HepG2 (cell line): Measurements from ENCODE around the gene RESP18. TPM values are rescaled to one million over a fixed set of nuclear protein-coding genes. Genes with fewer than 3 reads are reported as not detected.
A peak's percentile ranks its signal among the peaks of the same experiment; 100 is the strongest.

Experiments
- CEBPZ ChIP-seq: IDR thresholded peaks from 2 replicates; pipeline ENCODE4 v1.6.1; 2012; ENCODE audit warnings: low read length, improper control_type of control experiment
- FOXA3 ChIP-seq: IDR thresholded peaks from 2 replicates; pipeline ENCODE4 v1.6.1; 2016; ENCODE audit warnings: missing genetic modification reagents, missing compliant biosample characterization
- FOXP1 ChIP-seq, 2 experiments: fragments of 450-650 bp in 1 of 2; IDR thresholded peaks; 2 replicates each; pipeline ENCODE4 v1.6.1; 2017 to 2018; ENCODE audit warnings: antibody characterized with exemption in 1 of 2
- JDP2 ChIP-seq: sonication (generic); formaldehyde crosslinking; IDR thresholded peaks from 2 replicates; pipeline ENCODE4 v1.8.1; 2022; ENCODE audit warnings: missing genetic modification reagents, borderline replicate concordance
- JUND ChIP-seq: sonication (generic); formaldehyde crosslinking; IDR thresholded peaks from 2 replicates; pipeline ENCODE4 v1.8.0; 2022; ENCODE audit warnings: mild to moderate bottlenecking, missing genetic modification reagents
- PCBP1 ChIP-seq: fragments of 200-400 bp; formaldehyde crosslinking; IDR thresholded peaks from 2 replicates; pipeline ENCODE4 v1.6.1; 2017; ENCODE audit warnings: mild to moderate bottlenecking, low read depth, low read length, borderline replicate concordance
- PLRG1 ChIP-seq: fragments of 450-650 bp; conservative IDR thresholded peaks from 2 replicates; pipeline ENCODE4 v1.6.1; 2016
- REPIN1 ChIP-seq: sonication (generic); formaldehyde crosslinking; IDR thresholded peaks from 2 replicates; pipeline ENCODE4 v1.8.0; 2022; ENCODE audit warnings: missing genetic modification reagents, low read depth, mild to moderate bottlenecking, borderline replicate concordance
- SP1 ChIP-seq, 2 experiments: fragments of 450-650 bp in 1 of 2; sonication (generic) in 1 of 2; formaldehyde crosslinking in 1 of 2; IDR thresholded peaks; 2 replicates each; pipeline versions ENCODE4 v1.4.0 to v1.6.1; 2016 to 2020; ENCODE audit warnings: missing genetic modification reagents in 1 of 2
- ZBTB49 ChIP-seq: sonication (generic); formaldehyde crosslinking; IDR thresholded peaks from 2 replicates; pipeline ENCODE4 v1.4.0; 2020; ENCODE audit warnings: missing genetic modification reagents, borderline replicate concordance
- ZC3H13 ChIP-seq: sonication (generic); formaldehyde crosslinking; IDR thresholded peaks from 2 replicates; pipeline ENCODE4 v1.8.1; 2023; ENCODE audit warnings: mild to moderate bottlenecking, missing genetic modification reagents, moderate library complexity
- ZNF136 ChIP-seq: sonication (generic); formaldehyde crosslinking; IDR thresholded peaks from 2 replicates; pipeline ENCODE4 v1.8.1; 2022; ENCODE audit warnings: low read depth, mild to moderate bottlenecking, moderate library complexity, missing genetic modification reagents
- ZNF225 ChIP-seq: sonication (generic); formaldehyde crosslinking; IDR thresholded peaks from 2 replicates; pipeline ENCODE4 v1.4.0; 2020; ENCODE audit warnings: mild to moderate bottlenecking, missing genetic modification reagents
- ZNF235 ChIP-seq: sonication (generic); formaldehyde crosslinking; IDR thresholded peaks from 2 replicates; pipeline ENCODE4 v1.8.1; 2023; ENCODE audit warnings: mild to moderate bottlenecking, missing genetic modification reagents, borderline replicate concordance
- ZNF33A ChIP-seq: sonication (generic); formaldehyde crosslinking; IDR thresholded peaks from 2 replicates; pipeline ENCODE4 v1.5.1; 2020; ENCODE audit warnings: missing genetic modification reagents, mild to moderate bottlenecking, moderate library complexity, borderline replicate concordance
- ZNF589 ChIP-seq: sonication (generic); formaldehyde crosslinking; conservative IDR thresholded peaks from 2 replicates; pipeline ENCODE4 v1.8.0; 2022; ENCODE audit warnings: mild to moderate bottlenecking, moderate library complexity, missing genetic modification reagents
- polyA plus RNA-seq, 8 experiments: library from polyadenylated mRNA; depleted of rRNA in 3 of 8; stranded (reverse) in 7 of 8; unstranded in 1 of 8; fragments of >200 nt; fragmentation: Illumina TruSeq in 4 of 8; extraction: Trizol in 4 of 8; gene quantifications; 2 replicates each; pipeline versions ENCODE4 v1.2.1 to v1.2.3, GENCODE V29; 2011 to 2016; ENCODE audit warnings: low read depth in 4 of 8, missing spikeins in 1 of 8, mixed read lengths in 1 of 8; ENCODE audit not compliant: insufficient read depth in 1 of 8
- total RNA-seq, 5 experiments: library from RNA; depleted of rRNA; stranded (reverse); fragments of >200 nt; fragmentation: Illumina TruSeq; extraction: Trizol; gene quantifications; 2 replicates each; pipeline ENCODE4 v1.2.3, GENCODE V29; 2016; ENCODE audit warnings: low read depth in 1 of 5
- TF ChIP-seq, protein P1 (sequence below): sonication (generic); formaldehyde crosslinking; IDR thresholded peaks from 2 replicates; pipeline ENCODE4 v1.8.0; 2022; ENCODE audit warnings: mild to moderate bottlenecking, missing genetic modification reagents; ENCODE audit not compliant: insufficient replicate concordance
- TF ChIP-seq, protein P2 (sequence below): sonication (generic); formaldehyde crosslinking; IDR thresholded peaks from 2 replicates; pipeline ENCODE4 v1.5.1; 2020; ENCODE audit warnings: missing genetic modification reagents, mild to moderate bottlenecking, borderline replicate concordance
- TF ChIP-seq, protein P3 (sequence below): sonication (generic); formaldehyde crosslinking; IDR thresholded peaks from 2 replicates; pipeline ENCODE4 v1.4.0; 2020; ENCODE audit warnings: mild to moderate bottlenecking, missing genetic modification reagents

Gene RESP18
- total and polyA plus RNA-seq, 2 of the 13 experiments (the other 11 are each of a cell fraction or from before 2014, with no cell fraction given) = not detected

- TF ChIP-seq CEBPZ = no peak
- TF ChIP-seq PCBP1 = peak; percentile 47; the same call in 1 of the 2 replicates
- TF ChIP-seq JDP2 (CRISPR knock-in tag) = peak; percentile 89; the same call in 1 of the 2 replicates
- TF ChIP-seq PLRG1 = no peak
- no peak for TF ChIP-seq JUND (CRISPR knock-in tag)
- peak; percentile 98 for TF ChIP-seq ZNF589 (CRISPR knock-in tag)
- TF ChIP-seq FOXP1 (IDR thresholded peaks at IDR 0.05) = no peak
- no peak for TF ChIP-seq FOXP1 (CRISPR knock-in tag; IDR thresholded peaks at IDR 0.05)
- TF ChIP-seq FOXA3 (CRISPR knock-in tag) = peak; percentile 73
- TF ChIP-seq REPIN1 (CRISPR knock-in tag) = peak; percentile 78; the same call in 1 of the 2 replicates
- TF ChIP-seq, protein P1, sequence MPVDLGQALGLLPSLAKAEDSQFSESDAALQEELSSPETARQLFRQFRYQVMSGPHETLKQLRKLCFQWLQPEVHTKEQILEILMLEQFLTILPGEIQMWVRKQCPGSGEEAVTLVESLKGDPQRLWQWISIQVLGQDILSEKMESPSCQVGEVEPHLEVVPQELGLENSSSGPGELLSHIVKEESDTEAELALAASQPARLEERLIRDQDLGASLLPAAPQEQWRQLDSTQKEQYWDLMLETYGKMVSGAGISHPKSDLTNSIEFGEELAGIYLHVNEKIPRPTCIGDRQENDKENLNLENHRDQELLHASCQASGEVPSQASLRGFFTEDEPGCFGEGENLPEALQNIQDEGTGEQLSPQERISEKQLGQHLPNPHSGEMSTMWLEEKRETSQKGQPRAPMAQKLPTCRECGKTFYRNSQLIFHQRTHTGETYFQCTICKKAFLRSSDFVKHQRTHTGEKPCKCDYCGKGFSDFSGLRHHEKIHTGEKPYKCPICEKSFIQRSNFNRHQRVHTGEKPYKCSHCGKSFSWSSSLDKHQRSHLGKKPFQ (CRISPR knock-in tag) = peak; percentile 62
- peak; percentile 90 for TF ChIP-seq ZC3H13 (CRISPR knock-in tag)
- TF ChIP-seq ZNF136 (CRISPR knock-in tag) = no peak
- peak; percentile 97 for TF ChIP-seq ZNF235
- no peak for TF ChIP-seq ZNF33A (CRISPR knock-in tag)
- TF ChIP-seq ZNF225 (CRISPR knock-in tag) = peak; percentile 81; the same call in 1 of the 2 replicates
- TF ChIP-seq, protein P2, sequence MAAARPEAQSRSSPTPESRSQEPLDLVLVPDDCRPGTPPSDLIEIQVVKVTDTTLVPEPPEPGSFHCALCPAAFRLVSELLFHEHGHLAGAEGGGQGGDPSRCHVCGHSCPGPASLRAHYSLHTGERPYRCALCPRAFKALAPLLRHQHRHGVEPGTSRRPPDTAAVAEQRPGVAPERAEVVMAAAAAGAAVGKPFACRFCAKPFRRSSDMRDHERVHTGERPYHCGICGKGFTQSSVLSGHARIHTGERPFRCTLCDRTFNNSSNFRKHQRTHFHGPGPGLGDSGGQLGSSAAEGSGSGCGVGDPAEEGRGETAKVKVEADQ (CRISPR knock-in tag) = no peak; the same call in 1 of the 2 replicates
- peak; percentile 98 for TF ChIP-seq ZBTB49 (CRISPR knock-in tag)
- TF ChIP-seq, protein P3, sequence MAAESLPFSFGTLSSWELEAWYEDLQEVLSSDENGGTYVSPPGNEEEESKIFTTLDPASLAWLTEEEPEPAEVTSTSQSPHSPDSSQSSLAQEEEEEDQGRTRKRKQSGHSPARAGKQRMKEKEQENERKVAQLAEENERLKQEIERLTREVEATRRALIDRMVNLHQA (CRISPR knock-in tag) = no peak
- no peak for TF ChIP-seq SP1 (IDR thresholded peaks at IDR 0.05)
- no peak for TF ChIP-seq SP1 (CRISPR knock-in tag; IDR thresholded peaks at IDR 0.05)
Observed at GRCh38 chr2:219308142-219309101, 24.1 kb downstream of the RESP18 start (continued).
